ENCODE data around the gene CLSTN1. TPM values are rescaled to one million over a fixed set of nuclear protein-coding genes. Genes with fewer than 3 reads are reported as not detected.

The CLSTN1 gene
- total and polyA plus RNA-seq, 5 donors, result 51.4 to 72.1 (median 69.4) TPM

DNA sequence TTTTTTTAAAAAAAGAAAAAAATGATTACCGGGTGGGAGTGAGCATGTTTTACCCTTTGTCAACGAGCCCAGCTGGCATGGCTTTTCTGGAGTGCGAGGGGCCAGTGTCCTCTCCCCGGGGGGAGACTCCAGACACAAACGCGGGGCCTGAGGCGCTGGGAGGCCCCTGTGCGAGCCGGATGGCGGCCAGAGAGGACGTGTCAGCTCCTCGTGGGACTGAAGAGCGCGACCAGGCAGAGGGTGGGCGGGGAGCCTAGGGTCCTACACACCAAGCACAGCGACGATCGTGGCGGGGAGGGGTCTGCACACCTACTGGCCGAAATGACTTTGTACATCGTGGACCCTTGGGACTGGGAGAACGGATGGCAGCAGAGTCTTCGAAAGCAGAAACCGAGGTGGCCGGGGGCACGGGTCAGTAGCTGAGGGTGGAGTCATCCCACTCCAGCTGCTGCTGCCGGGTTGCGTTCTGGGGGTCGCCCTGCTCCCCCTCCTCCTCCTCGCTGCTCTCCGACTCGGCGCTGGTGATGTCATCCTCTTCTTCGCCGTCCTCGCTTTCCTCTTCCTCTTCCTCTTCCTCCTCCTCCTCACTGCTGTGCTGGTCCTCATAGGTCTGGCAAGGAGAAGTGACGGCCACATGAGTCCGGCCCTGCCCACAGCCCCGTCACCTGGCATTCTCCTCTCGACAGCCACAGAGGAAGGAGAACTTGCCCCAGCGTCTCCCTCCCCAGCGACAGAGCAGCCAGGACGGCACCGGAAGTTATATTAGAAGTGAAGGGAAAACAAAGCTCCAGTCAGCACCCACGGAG lies 93.5 kb downstream of the CLSTN1 start:
- Histone ChIP-seq H3K27me3 (ENCODE audit: control insufficient read depth, insufficient read depth) (no peaks in the 10 kb centered on the region), H3K4me1 (ENCODE audit: control insufficient read depth, insufficient read depth, low read length) (no peaks in the 10 kb centered on the region), H3K4me3 (ENCODE audit: low read length) (no peak overlapping the region), H3K27ac (ENCODE audit: low read length) (no peak overlapping the region), H3K9me3 (ENCODE audit: control insufficient read depth, low read length) (no peaks in the 10 kb centered on the region)
- peak; percentile 54 to 57 for ATAC-seq
- 74% methylated on average over 45 of the region's 45 CpGs for WGBS
- DNase-seq, result peak; percentile 55 to 78 (median 75)
- intact Hi-C loops (cut with DNase I), result no loop called here

GRCh38 chr1:9729523-9729922 lies 94.2 kb downstream of the CLSTN1 start:
- intact Hi-C loops (cut with DNase I), result no loop called here
- Histone ChIP-seq H3K27me3 (ENCODE audit: control insufficient read depth, insufficient read depth) (no peaks in the 10 kb centered on the region), H3K27ac (ENCODE audit: low read length) (no peak overlapping the region), H3K4me3 (ENCODE audit: low read length) (no peak overlapping the region), H3K4me1 (ENCODE audit: control insufficient read depth, insufficient read depth, low read length) (no peaks in the 10 kb centered on the region), H3K9me3 (ENCODE audit: control insufficient read depth, low read length) (no peaks in the 10 kb centered on the region)
- peak in 1 of 3 donors; percentile 42 for DNase-seq
- 92% methylated on average over 12 of the region's 12 CpGs for WGBS
- no peak for ATAC-seq

GRCh38 chr1:9728451-9729295 lies 95.1 kb downstream of the CLSTN1 start:
- Histone ChIP-seq H3K27me3 (ENCODE audit: control insufficient read depth, insufficient read depth) (no peaks in the 10 kb centered on the region), H3K9me3 (ENCODE audit: control insufficient read depth, low read length) (no peaks in the 10 kb centered on the region), H3K4me1 (ENCODE audit: control insufficient read depth, insufficient read depth, low read length) (no peaks in the 10 kb centered on the region), H3K27ac (ENCODE audit: low read length) (no peak overlapping the region), H3K4me3 (ENCODE audit: low read length) (no peak overlapping the region)
- DNase-seq (peak in 1 of 3 donors; percentile 55), ATAC-seq (no peak)
- intact Hi-C loops (cut with DNase I), result no loop called here
- WGBS, result 89% methylated on average over 33 of the region's 33 CpGs

DNA sequence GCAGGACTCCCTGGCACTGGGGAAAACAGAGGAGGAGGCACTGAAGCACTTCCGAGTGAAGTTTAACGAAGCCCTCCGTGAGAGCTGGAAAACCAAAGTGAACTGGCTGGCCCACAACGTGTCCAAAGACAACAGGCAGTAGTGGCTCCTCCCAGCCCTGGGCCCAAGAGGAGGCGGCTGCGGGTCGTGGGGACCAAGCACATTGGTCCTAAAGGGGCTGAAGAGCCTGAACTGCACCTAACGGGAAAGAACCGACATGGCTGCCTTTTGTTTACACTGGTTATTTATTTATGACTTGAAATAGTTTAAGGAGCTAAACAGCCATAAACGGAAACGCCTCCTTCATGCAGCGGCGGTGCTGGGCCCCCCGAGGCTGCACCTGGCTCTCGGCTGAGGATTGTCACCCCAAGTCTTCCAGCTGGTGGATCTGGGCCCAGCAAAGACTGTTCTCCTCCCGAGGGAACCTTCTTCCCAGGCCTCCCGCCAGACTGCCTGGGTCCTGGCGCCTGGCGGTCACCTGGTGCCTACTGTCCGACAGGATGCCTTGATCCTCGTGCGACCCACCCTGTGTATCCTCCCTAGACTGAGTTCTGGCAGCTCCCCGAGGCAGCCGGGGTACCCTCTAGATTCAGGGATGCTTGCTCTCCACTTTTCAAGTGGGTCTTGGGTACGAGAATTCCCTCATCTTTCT lies 96.7 kb downstream of the CLSTN1 start:
- DNase-seq (peak in 2 of 3 donors; percentile 49 to 59), ATAC-seq (no peak)
- H3K9me3 ChIP-seq (ENCODE audit: control insufficient read depth, low read length), result no peaks in the 10 kb centered on the region
- no peak overlapping the region for H3K4me3 ChIP-seq (ENCODE audit: low read length)
- H3K4me1 ChIP-seq (ENCODE audit: control insufficient read depth, insufficient read depth, low read length), result no peaks in the 10 kb centered on the region
- no peak overlapping the region for H3K27ac ChIP-seq (ENCODE audit: low read length)
- WGBS, result 73% methylated on average over 25 of the region's 25 CpGs
- H3K27me3 ChIP-seq (ENCODE audit: control insufficient read depth, insufficient read depth), result no peaks in the 10 kb centered on the region
- intact Hi-C loops (cut with DNase I), result no loop called here

- Histone ChIP-seq H3K27ac (ENCODE audit: low read length) (no peak overlapping the region), H3K4me3 (ENCODE audit: low read length) (no peak overlapping the region), H3K9me3 (ENCODE audit: control insufficient read depth, low read length) (no peaks in the 10 kb centered on the region), H3K4me1 (ENCODE audit: control insufficient read depth, insufficient read depth, low read length) (no peaks in the 10 kb centered on the region), H3K27me3 (ENCODE audit: control insufficient read depth, insufficient read depth) (no peaks in the 10 kb centered on the region)
- intact Hi-C loops (cut with DNase I), result no loop called here
- DNase-seq (peak in 1 of 3 donors; percentile 34), ATAC-seq (no peak)
- 95% methylated on average over 6 of the region's 6 CpGs for WGBS
Measured at GRCh38 chr1:9726406-9726805, 97.4 kb downstream of the CLSTN1 start.

DNA sequence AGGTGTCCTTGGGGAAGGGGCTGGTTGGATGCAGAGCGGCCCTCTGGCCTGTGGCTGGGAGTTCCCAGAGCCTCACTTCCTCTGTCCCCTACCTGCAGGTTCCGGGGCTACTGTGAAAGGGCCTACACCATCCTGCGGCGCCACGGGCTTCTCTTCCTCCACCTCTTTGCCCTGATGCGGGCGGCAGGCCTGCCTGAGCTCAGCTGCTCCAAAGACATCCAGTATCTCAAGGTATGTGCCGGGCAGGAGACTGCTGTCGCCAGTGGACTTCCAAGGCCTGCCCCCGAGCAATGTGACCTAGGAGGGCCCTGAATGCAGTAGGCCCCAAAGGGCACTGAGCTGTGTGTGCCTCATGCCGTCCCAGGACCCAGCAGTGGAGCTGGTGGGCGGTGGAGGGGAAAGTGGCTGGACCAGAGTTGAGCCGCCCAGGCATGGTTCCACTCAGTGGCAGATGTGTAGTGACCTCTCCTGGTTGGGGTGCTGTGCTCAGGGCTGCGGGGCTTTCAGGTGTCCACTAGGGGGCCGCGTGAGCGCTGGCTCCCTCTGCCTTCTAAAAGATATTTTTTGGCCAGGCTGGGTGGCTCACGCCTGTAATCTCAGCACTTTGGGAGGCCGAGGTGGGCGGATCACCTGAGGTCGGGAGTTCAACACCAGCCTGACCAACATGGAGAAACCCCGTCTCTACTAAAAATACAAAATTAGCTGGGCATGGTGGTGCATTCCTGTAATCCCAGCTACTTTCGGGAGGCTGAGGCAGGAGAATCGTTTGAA lies 98.9 kb downstream of the CLSTN1 start:
- Histone ChIP-seq H3K4me1 (ENCODE audit: control insufficient read depth, insufficient read depth, low read length) (no peaks in the 10 kb centered on the region), H3K4me3 (ENCODE audit: low read length) (no peak overlapping the region), H3K27ac (ENCODE audit: low read length) (no peak overlapping the region), H3K27me3 (ENCODE audit: control insufficient read depth, insufficient read depth) (no peaks in the 10 kb centered on the region), H3K9me3 (ENCODE audit: control insufficient read depth, low read length) (no peaks in the 10 kb centered on the region)
- intact Hi-C loops (cut with DNase I), result loop anchor here in 1 of 4 donors (5.0 kb wide), 1 partner anchor 142 kb away; no protein-coding TSS in a partner anchor
- 73% methylated on average over 24 of the region's 24 CpGs for WGBS
- peak; percentile 46 to 75 (median 75) for DNase-seq
- peak; percentile 41 to 54 for ATAC-seq

DNA sequence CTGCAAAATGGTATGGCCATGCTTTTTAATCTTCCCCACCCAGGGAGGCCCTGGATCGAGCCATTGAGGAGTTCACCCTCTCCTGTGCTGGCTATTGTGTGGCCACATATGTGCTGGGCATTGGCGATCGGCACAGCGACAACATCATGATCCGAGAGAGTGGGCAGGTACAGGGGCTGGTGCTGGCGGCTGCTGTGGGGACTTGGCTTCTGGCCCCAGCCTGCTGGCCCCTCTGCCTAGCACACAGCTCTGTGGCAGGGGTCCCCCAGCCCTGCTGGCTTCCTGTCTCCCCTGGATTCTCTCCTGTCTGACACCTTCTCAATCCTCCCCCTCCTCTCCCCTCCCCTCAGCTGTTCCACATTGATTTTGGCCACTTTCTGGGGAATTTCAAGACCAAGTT lies 99.8 kb downstream of the CLSTN1 start:
- no peak overlapping the region for H3K4me3 ChIP-seq (ENCODE audit: low read length)
- H3K4me1 ChIP-seq (ENCODE audit: control insufficient read depth, insufficient read depth, low read length), result no peaks in the 10 kb centered on the region
- ATAC-seq (no peak), DNase-seq (peak in 1 of 3 donors; percentile 21)
- H3K9me3 ChIP-seq (ENCODE audit: control insufficient read depth, low read length), result no peaks in the 10 kb centered on the region
- intact Hi-C loops (cut with DNase I), result loop anchor here in 1 of 4 donors (5.0 kb wide), 1 partner anchor 143 kb away; no protein-coding TSS in a partner anchor
- H3K27ac ChIP-seq (ENCODE audit: low read length), result no peak overlapping the region
- over 99% methylated on average over 6 of the region's 6 CpGs for WGBS
- no peaks in the 10 kb centered on the region for H3K27me3 ChIP-seq (ENCODE audit: control insufficient read depth, insufficient read depth)

- ATAC-seq (no peak), DNase-seq (peak in 1 of 3 donors; percentile 39)
- H3K4me1 ChIP-seq (ENCODE audit: control insufficient read depth, insufficient read depth, low read length), result no peaks in the 10 kb centered on the region
- intact Hi-C loops (cut with DNase I), result loop anchor here in 1 of 4 donors (5.0 kb wide), 1 partner anchor 144 kb away; no protein-coding TSS in a partner anchor
- no peak overlapping the region for H3K27ac ChIP-seq (ENCODE audit: low read length)
- WGBS, result 99% methylated on average over 14 of the region's 14 CpGs
- no peak overlapping the region for H3K4me3 ChIP-seq (ENCODE audit: low read length)
- no peaks in the 10 kb centered on the region for H3K27me3 ChIP-seq (ENCODE audit: control insufficient read depth, insufficient read depth)
- no peaks in the 10 kb centered on the region for H3K9me3 ChIP-seq (ENCODE audit: control insufficient read depth, low read length)
Measured at GRCh38 chr1:9723068-9723805, 100.5 kb downstream of the CLSTN1 start.

DNA sequence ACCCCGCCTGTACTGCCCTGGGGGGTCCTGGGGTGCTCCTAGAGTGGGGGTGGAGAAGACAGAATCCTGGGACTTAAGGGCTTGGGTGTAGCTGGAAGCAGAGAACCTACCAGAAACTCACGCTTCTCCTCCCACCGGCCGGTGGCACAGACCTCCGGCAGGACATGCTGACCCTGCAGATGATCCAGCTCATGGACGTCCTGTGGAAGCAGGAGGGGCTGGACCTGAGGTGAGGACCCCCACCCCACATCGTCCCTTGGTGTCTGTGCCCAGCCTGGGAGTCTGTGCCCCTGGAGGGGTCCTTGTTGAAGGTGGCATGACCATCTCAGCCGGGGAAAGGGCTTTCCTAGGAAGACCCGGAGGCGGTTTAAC lies 101.4 kb downstream of the CLSTN1 start:
- Histone ChIP-seq H3K4me3 (ENCODE audit: low read length) (no peak overlapping the region), H3K27ac (ENCODE audit: low read length) (no peak overlapping the region), H3K4me1 (ENCODE audit: control insufficient read depth, insufficient read depth, low read length) (no peaks in the 10 kb centered on the region), H3K27me3 (ENCODE audit: control insufficient read depth, insufficient read depth) (no peaks in the 10 kb centered on the region), H3K9me3 (ENCODE audit: control insufficient read depth, low read length) (no peaks in the 10 kb centered on the region)
- WGBS, result 98% methylated on average over 10 of the region's 10 CpGs
- intact Hi-C loops (cut with DNase I), result loop anchor here in 1 of 4 donors (5.0 kb wide), 1 partner anchor 145 kb away; no protein-coding TSS in a partner anchor
- ATAC-seq (no peak), DNase-seq (peak in 1 of 3 donors; percentile 27)

All from right cardiac atrium (tissue), 5 donors.